ENCODE results near the gene CD7.

Gene CD7

DNA sequence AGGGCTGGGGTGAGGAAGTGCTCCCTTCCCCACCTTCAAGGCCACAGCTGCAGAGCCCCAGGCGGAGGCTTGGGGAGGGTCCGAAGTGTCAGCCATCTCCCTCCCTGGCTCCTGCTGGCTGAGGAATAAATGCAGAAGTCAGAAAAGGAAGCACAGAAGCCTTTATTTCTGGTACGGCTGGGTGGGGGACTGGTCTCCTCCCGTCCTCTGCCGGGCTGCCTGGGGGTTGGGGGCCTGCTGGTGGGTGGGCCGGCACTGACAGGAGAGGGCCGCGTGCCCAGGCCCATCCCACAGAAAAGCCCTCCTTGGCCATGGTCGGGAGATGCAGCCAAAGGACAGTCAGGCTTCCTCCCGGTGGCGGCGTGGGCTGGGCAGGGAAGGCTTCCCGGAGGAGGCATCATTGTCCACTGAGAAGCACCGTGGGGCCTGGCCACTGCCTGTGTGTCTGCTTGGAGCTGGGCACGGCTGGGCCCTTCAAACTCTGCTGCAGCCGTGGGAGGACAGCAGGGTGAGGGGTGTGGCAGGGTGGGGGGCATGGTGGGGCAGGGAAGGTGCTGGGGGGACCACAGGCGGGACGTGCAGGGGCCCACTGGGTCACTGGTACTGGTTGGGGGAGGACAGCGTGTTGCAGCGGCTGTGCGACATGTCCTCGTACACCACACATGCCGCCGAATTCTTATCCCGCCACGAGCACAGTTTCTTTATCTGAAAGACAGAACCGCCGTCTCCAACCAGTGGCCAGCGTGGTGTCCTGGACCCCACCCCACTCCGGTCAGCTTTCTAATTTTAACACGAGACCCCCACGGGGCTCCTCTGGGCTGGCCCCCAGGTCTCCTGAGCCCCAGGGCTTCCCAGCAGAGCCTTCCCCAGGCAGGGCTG, 2.4 kb downstream of the CD7 start:
- DNase-seq (ENCODE audit: low read depth in 2 of 3, low spot score in 2 of 3) = no peak

DNA sequence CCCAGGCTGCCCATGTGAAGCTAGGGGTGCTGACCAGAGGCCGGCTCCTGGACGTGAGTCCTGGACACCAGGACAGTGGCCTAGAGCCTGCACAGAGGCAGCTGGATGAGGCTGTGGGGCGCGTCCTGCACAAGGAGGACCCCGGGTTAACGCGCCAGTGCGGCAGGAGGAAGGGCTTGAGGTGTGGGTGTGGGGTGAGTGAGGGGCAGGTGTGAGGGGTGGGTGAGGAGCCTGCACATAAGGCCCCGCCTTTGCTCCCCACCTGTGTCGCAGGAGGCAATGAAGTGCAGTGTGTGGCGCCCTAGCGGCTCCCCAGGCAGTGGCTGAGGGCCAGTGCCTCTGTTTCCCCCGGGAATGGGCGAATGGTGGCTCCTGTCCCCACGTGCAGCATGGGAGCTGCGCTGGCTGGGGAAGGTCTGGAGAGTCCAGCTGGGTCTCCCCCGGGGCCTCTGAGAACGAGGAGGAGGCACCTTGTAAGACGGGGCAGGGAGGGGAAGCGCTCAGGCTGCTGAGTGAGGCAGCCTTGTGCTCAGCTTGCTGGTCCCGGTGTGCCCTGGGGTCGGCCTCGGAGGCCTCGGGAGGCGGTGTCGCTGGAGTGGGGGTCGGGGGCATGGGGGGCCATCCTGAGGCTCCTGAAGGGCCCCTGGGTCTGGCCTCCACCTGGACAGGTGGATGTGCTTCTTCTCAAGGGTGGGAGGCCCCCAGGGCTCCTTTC, 3.2 kb downstream of the CD7 start:
- DNase-seq (ENCODE audit: low read depth in 2 of 3, low spot score in 2 of 3) = no peak

- DNase-seq (ENCODE audit: low read depth in 2 of 3, low spot score in 2 of 3) = no peak
Observed at GRCh38 chr17:82313195-82314011, 4.0 kb downstream of the CD7 start.

DNA sequence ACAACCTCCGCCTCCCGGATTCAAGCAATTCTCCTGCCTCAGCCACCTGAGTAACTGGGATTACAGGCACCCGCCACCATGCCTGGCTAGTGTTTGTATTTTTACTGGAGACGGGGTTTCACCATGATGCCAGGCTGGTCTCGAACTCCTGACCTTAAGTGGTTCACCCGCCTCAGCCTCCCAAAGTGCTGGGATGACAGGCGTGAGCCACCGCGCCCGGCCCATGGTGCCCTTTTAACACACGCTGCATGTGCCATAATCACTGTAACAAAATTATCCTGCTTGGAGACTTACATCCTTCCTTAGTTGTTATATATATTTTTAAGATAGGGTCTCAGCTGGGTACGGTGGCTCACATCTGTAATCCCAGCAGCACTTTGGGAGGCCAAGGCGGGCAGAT, 5.4 kb downstream of the CD7 start:
- DNase-seq (ENCODE audit: low read depth in 2 of 3, low spot score in 2 of 3) = no peak

DNA sequence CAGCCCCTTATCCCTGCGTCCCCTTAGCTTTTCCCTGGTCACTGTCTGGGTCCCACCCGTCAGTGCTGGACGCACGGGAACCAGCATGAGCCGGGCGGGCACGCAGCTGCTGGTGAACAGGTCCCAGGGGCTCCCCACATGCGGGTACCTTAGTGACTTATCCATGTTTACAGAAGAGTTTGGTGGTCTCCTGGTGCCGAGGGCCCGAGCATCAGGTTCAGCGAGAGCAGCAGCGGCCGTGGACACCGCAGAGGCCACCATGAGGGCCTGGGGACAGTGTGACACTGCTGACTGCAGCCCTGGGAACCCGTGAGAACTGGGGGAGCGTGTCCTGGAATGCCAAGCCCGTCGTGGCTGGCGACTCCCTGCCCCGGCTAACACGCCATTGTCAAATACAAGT, 6.5 kb downstream of the CD7 start:
- DNase-seq (ENCODE audit: low read depth in 2 of 3, low spot score in 2 of 3) = no peak

DNA sequence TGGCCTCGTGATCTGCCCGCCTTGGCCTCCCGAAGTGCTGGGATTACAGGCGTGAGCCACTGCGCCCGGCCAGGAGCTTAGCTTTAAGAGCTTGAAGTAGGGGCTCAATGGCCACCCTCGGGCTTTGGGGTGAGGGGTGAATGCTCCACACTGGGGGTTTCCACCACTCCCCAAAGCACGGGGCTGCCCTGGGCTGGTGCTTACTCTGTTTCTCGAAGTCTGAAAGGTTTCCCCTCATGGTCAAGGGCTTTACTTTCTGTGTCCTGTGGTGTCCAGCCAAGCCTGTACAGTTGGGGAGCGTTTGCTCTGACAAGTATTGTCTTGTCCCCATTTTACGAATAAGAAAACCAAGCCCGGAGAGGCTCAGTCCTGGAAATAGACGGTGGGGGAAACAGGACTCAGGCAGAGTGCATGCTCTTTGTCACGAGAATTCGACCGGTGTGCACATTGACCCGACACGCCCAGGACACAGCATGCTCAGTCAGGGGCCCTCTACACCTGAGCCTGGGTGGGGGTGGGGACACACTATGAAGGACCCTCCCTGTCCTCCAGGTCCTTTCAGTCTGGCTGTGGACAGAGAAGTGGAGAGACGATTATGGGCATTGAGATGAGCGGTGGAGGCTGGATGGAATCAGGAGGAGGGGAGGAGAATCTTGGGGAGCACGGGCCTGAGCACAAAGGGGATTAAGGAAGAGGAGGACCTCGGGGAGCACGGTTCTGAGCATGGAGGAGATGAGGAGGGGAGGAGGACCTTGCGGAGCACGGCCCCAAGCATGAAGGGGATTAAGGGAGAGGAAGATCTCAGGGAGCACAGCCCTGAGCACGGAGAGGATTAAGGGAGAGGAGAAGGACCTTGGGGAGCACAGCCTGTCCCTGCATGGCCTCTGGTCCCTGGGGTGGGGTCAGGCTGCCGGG, 7.5 kb downstream of the CD7 start:
- no peak for DNase-seq (ENCODE audit: low read depth in 2 of 3, low spot score in 2 of 3)

- no peak for DNase-seq (ENCODE audit: low read depth in 2 of 3, low spot score in 2 of 3)
Observed at GRCh38 chr17:82305727-82306300, 11.6 kb downstream of the CD7 start.

DNA sequence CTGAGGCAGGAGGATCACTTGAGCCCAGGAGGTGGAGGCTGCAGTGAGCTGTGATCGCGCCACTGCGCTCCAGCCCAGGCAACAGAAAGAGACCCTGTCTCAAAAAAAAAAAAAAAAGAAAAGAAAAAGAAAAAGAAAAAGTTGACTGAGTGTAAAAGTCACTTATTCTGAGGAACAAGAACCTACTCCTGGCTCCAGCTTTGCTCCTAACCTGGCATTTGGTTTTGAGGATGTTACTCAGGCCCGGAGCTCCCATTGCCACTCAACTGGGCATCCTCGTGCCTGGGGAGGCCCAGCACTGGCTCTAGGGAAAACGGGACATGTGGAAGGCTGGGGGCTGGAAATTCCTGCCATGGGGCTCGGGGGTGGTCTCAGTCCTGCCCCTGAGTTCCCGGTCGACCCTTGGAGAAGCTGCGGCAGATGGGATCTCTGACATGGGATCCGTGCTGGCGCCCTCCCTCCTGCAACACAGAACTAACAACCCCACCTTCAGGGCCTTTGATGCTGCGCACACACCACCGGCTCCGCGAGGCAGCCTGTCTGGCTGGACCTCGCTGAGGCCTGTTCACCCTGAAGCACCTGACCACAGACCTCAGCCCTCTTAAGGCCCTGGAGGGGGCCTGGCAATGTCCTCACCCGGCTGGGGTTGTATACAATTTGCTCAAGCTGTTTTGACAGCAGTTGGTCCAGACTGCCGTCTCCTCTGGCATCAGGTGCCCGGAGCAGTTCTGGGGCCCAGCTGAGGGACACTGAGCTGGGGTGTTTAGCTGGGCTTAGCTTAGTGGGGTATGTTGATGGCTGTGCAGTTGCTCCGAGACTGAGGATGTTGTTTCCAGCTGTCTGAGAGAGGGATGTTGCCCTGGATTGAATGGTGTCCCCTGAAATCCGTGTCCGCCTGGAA, 12.3 kb downstream of the CD7 start:
- DNase-seq (ENCODE audit: low read depth in 2 of 3, low spot score in 2 of 3) = no peak

DNA sequence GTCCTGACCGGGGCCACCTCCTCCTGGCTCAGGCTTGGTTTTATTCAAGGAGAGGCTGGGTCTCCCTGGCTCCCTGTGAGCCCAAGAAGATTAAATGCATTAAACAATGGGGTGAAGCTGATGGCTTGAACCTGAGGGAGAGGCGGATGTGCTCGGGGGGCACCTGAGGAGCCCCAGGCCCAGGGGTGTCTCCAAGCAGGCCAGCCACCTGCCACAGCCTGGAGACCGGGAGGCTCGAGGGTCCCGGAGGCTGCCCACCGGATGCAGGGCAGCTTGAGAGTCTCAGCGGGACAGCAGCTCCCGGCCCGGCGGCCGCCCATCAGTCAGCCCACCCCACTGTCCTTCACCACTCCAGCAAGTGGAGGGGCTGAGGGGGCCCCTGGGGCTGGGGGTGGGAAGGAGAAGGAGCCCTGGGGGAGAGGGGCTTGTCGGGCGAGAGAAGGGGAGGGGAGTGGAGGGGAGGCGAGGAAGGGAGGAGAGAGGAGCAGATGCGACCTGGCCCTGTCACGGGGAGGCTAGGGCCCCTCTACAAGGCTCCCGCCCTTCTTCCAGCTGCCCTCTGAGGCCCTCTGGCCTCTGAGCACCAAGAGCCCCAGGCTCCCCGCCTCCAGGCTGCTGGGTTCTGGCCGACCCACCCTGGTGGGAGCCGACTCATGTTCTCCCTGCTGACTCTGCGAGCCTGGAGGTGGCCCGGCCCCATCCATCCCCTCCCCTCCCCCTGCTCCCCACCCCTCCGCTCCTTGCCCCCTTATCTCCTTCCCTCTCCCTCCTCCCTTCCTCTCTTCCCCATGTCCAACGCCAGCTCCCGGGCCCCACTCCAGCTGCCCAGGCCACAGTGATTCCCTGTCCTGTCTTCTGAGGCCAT, 13.2 kb downstream of the CD7 start:
- no peak for DNase-seq (ENCODE audit: low read depth in 2 of 3, low spot score in 2 of 3)

DNA sequence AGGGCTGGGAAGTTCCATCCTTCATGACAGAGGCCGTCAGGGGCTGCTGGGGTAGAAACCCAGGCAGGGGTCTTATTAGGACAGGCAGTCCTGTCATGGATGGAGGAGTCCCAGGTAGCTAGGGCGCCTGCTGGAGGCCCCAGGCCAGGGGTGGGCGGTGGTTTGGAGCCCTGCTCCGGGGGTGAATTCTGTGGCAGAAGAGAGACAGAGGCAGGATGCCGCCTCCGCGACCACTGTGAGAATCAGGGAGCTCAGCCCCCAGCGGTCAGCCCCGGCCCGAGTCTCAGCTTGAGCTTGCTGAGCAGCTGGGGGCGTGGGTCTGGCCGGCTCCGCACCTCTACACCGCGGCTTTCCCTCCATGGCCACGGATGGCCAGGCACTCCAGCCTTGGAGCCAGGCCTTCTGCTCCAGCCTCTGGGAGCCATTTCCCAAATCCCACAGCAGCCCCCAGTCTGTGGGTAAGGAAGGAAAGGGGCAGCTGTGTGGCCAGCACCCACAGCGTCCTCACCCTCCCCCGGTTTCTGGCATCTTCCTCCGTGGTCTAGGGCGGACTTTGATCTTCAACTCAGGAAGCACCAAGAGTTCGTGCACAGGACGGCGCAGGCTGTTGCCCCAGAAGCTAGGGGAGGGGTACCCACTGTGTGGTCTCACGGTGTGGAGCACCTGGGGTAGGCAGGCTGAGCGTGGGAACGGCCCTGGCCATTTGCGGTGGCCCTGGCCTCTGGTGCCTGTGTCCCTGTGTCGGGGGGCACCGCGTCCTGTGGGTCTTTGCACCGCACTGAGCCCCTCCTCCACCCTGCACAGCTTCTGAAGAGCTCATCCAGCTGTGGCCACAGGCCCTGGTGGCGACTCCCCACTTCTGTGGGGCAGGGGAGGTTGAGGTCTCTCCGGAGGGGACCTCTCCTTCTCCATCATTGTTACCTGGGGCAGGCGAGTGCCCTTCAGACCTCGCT, 14.1 kb downstream of the CD7 start:
- no peak for DNase-seq (ENCODE audit: low read depth in 2 of 3, low spot score in 2 of 3)

DNA sequence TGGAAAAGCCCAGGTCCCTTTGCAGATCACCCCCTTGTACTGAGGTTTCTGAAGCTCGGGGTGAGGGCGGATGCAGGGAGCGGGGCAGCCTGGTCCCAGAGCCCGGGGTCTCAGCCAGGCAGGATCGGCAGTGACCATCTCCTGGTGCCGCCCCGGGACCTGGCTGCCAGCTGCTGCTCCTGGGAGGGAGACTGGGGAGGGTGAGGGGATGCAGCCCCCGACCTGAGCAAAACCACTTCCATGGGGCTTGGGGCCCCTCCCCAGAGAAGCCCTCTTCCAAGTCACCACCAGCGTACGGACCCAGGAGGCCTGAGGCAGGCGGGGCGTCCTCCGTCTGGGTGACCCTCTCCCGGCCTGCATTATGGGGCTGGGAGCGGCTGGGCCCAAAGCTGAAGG, 14.8 kb downstream of the CD7 start:
- no peak for DNase-seq (ENCODE audit: low read depth in 2 of 3, low spot score in 2 of 3)

GRCh38 chr17:82301916-82302567, 15.4 kb downstream of the CD7 start:
- DNase-seq (ENCODE audit: low read depth in 2 of 3, low spot score in 2 of 3) = no peak

DNA sequence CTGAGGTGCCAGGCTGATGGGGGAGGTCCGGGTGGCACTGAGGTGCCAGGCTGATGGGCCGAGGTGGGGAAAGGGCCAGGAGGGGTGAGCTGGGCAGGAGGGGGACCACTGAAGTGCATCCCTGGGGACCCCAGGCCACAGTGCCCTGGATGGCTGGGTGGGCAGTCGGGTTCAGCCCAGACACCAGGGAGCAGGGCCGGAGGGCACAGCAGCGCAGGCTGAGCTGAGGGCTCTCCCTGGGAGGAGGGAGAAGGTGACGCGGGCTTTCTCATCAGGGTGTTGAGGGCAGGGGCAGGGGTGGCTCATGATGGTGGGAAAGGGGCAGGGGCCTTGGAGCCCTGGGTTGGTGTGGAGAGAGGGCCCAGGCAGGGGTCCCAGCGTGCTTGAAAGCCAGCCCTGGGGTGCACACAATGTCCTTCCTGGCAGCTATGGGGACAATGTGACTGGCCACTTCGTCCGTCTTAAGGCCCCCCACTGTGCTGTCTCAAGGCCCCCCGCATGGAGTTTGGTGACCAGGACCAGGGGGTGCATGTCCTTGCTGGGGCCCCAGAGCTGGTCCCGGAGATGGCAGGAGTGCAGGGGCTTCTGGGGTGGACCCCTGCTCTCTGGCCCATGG, 16.0 kb downstream of the CD7 start:
- no peak for DNase-seq (ENCODE audit: low read depth in 2 of 3, low spot score in 2 of 3)

DNA sequence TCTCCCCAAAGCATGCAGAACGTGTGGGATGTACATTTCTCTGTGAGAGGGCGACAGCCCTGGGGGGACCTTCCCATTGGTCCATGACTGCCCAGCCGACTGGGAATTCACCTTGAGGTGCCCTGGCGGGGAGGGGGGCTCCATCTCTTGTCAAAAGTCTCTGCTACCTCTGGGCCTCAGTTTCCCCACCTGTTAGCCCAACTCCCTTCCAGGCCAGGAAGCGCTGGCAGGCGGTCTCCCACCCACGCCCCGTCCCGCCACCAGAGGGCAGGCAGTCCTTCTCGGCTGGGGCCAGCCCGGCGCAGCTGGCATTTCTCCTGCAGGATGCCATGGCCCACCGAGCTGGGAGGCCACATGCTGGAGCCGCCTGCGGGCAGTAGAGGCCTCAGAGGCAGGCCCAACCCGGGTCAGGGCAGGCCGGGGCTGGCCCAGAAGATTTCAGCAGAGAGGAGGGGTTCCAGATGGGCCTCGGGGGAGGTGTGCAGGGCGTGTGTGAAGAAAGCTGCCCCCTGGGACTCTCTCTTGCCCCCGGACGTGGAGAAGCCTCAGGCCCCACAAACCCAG, 16.6 kb downstream of the CD7 start:
- DNase-seq (ENCODE audit: low read depth in 2 of 3, low spot score in 2 of 3) = no peak

DNA sequence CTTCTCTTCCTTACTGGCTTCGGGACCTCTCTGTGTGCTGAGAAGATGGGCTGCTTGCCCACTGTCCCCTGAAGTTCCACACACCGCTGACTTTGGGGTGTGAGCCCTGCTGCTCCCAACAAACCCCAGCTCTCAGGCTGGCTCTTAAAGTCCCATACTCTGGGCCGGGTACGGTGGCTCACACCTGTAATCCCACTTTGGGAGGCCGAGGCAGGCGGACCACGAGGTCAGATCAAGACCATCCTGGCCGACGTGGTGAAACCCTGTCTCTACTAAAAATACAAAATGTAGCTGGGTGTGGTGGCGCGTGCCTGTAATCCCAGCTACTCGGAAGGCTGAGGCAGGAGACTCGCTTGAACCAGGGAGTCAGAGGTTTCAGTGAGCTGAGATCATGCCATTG, 17.2 kb downstream of the CD7 start:
- DNase-seq (ENCODE audit: low read depth in 2 of 3, low spot score in 2 of 3) = no peak

GRCh38 chr17:82299452-82299851, 18.0 kb downstream of the CD7 start:
- no peak for DNase-seq (ENCODE audit: low read depth in 2 of 3, low spot score in 2 of 3)

Data from activated CD8-positive, alpha-beta memory T cell treated with anti-CD3 and anti-CD28 coated beads for 48 hours (primary cell).